ENCODE data around the gene ZNF385A.

The ZNF385A gene, protein sequence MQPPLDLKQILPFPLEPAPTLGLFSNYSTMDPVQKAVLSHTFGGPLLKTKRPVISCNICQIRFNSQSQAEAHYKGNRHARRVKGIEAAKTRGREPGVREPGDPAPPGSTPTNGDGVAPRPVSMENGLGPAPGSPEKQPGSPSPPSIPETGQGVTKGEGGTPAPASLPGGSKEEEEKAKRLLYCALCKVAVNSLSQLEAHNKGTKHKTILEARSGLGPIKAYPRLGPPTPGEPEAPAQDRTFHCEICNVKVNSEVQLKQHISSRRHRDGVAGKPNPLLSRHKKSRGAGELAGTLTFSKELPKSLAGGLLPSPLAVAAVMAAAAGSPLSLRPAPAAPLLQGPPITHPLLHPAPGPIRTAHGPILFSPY

DNA sequence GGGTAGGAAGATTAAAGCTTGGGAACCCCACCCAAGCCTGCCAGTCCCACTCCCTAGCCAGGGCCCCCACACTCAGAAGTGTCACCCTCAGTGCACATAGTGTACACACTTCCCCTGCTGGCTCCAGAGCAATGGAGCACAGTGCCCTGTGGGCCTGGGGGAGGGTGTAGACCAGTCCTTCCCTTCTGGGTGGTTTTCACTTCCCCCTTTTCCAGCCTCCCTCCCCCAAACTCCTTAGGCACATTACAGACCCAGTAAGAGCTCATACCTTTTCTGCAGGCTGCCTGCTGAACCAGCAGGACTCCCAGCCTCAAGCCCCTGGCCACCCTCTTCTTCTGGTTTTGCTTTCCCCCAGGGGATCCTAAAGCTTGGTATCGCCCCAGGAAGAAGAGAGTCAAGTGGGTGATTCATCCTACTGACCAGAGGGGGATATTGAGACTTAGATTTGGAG, at the start of gene ZNF385A:
ZNF385A (minus strand) TSS at position 143 of the 451 bp plus-strand sequence. CDS start 219 bp downstream, outside the sequence.
- DNase-seq (ENCODE audit: low read depth in 2 of 2): no peak

- no peak for DNase-seq (ENCODE audit: low read depth in 2 of 2)
Measured at GRCh38 chr12:54432815-54433164, 48.3 kb upstream of the ZNF385A start.

DNA sequence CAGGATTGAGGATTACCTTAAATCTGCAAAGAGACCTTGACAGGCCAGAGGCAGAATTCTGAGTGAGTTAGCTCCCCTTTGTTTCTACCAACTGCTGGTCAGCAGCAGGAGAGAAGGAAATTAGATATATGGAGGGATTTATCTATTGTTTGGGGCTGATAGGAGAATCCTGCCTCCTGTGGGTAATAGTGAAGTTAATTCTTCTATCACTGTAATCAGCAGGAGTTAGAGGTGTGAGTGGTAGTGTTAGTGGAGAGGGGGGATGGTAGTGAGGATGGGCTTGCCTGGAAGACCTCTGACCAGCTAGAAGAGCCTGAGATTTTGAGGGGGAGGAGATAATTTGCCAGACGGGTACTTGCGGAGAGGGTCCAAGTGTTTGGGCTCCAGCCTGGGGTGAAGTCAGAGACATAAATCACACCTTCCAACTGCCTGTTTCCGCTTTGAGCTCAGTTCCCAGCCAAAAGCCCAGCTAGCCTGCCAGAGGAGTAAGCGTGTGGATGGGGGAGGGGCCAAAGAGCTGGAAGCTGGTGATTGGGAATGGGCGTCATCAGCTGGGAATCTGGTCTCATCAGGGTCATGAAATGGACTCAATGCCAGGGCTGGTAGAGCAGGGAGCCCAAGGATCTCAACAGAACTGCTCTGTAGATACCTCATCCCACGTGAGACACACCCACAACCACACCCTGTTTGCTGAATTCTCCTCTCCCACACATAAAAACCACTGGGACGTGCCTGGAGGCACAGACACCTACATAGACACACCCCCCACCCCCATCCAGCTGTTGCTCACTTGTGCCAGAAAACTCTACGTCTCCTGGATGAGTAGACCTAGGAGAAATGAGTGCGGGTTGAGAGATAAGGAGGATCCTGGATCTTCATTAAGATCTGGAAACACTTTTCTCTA, 47.6 kb upstream of the ZNF385A start:
- no peak for DNase-seq (ENCODE audit: low read depth in 2 of 2)

- no peak for DNase-seq (ENCODE audit: low read depth in 2 of 2)
Measured at GRCh38 chr12:54430471-54431069, 46.0 kb upstream of the ZNF385A start.

DNA sequence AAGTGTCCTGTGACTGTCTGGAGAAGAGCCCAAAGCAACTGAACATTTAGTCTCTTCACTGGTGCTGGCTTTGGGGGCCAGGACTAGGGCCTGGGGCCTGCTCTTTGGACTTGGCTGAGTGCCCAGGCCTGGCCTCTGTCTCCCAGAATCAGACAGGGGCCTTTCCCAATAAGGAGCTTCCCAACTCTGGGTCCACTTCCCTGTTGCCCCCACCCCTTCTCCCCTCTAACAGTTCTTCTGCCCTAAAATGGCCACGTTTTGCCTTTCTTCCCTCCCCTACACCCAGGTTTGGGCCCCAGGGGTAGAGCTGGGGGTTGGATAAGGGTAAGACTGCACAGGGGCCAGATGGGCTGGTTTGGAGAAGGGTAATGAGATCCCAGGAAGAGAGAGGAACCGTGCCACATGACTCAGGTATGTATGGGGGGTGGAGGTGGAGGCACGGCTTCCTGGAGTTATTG, 44.5 kb upstream of the ZNF385A start:
- no peak for DNase-seq (ENCODE audit: low read depth in 2 of 2)

DNA sequence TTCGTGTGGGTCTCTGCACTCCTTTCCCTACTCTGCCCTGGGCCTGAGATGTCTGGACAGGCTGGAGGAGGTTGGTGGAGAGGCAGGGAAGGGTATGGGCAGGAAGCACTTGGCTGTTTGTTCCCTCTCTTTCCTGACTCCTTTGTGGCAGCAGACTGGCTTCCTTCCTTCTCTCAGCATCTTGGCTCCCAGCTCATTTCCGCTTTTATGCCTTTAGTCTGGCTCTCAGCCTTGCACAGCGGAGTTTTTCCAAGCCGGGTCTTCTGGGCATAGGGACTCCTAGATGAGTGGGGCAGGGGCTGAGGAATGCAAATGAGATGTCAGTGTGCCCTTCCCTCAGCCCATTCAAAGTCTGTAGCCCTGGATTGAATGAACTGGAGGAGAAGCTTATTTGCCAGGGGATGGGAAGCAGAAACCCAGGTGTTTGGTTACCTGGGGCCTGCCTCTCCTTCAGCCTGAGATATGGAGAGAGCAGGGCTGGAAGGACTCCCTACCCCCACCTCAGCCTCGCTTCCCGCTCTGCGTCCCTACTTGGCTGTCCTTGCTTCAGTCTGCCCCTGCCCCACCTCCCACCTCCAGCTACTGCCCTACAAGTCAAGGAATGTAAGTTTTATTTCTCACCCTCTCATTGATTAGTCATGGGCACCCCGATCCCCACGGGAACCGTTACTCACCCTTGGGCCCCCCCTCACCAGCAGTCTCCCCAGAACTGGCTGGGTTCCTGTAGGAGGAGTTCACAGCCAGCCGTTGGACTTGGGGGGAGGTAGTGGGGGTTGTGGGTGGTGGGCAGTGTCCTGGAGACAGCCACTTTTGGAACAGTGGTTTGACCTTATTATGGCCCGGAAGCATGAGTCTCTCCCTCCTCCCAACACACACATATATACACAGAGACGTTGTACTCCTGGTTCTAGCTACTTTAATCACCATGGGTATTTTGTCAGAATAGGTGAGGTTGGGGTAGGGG, 43.8 kb upstream of the ZNF385A start:
- no peak for DNase-seq (ENCODE audit: low read depth in 2 of 2)

DNA sequence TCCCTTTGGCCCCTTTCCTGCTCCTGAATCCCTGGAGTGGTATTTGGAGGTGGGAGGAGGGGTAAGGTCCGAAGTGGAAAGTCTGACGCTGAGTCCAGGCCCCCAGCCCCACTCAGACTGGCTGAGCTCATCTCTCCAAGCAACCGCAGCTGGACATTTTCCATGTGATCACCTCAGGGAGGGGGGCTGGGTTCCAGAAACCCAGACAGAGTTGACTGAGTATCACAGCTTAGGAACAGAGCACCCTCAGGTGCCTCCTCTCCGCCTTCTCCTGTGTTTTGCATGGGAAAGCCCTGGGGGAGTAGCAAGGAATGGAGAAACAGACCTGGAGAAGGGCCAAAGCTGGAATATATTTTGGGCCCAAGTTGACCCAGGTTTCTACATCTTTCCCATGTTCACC, 42.6 kb upstream of the ZNF385A start:
- DNase-seq (ENCODE audit: low read depth in 2 of 2): no peak

GRCh38 chr12:54426690-54427089, 42.2 kb upstream of the ZNF385A start:
- DNase-seq (ENCODE audit: low read depth in 2 of 2): no peak

GRCh38 chr12:54425702-54426101, 41.2 kb upstream of the ZNF385A start:
- DNase-seq (ENCODE audit: low read depth in 2 of 2): no peak

GRCh38 chr12:54424224-54424623, 39.7 kb upstream of the ZNF385A start:
- DNase-seq (ENCODE audit: low read depth in 2 of 2): no peak

- no peak for DNase-seq (ENCODE audit: low read depth in 2 of 2)
Measured at GRCh38 chr12:54423816-54424150, 39.2 kb upstream of the ZNF385A start.

DNA sequence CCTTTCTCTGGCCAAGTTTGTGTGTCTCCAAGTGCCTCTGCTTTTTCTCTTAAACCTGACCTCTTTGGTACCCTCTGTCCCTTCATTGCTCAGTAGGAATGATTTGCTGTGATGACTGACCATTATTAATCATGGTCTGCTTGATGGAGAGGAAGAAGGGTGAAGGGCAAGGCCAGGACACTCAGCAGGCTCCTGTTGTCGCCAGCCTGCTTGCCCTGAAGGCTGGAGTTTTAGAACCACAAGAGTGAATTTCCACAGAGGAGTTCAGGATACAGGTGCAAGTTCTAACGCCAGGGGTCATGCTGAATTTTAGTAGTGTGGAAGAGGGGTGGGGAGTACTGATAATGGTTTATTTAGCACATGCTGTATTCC, 37.3 kb upstream of the ZNF385A start:
- DNase-seq (ENCODE audit: low read depth in 2 of 2): no peak

DNA sequence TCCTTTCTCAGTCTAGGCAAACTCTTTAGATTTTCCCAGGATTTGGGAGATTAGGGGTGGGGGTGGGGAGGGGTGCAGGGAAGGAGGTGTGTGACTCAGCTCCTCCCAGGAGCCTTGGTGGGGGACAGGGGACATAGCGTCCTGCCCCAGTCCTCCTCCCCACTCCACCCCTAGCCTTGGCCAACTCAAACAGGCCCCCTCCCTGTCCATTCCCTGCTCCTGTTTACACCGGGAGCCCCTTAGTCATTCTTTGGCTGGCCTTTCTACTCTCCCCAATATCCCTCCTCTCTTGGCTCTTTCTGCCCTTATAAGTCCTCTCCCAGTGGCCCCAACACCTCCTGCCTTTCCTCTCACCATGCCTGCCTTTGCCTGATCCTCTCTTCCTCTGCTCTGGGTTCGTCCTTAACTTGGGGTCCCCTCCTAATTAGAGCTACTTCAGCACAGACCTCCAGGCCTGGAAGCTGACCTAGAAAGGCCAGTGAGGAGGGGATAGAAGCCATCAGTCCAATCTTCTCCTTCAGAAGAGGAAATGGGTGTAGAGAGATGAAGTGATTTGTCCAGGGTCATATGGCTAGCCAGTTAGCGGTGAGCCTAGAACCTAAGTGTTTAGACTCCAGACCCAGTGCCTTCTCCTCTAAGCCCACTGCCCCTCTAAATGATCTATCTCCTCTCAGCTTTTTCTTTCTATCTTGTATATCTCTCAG, 36.8 kb upstream of the ZNF385A start:
- DNase-seq (ENCODE audit: low read depth in 2 of 2): no peak

GRCh38 chr12:54420766-54421144, 36.2 kb upstream of the ZNF385A start:
- DNase-seq (ENCODE audit: low read depth in 2 of 2): no peak

DNA sequence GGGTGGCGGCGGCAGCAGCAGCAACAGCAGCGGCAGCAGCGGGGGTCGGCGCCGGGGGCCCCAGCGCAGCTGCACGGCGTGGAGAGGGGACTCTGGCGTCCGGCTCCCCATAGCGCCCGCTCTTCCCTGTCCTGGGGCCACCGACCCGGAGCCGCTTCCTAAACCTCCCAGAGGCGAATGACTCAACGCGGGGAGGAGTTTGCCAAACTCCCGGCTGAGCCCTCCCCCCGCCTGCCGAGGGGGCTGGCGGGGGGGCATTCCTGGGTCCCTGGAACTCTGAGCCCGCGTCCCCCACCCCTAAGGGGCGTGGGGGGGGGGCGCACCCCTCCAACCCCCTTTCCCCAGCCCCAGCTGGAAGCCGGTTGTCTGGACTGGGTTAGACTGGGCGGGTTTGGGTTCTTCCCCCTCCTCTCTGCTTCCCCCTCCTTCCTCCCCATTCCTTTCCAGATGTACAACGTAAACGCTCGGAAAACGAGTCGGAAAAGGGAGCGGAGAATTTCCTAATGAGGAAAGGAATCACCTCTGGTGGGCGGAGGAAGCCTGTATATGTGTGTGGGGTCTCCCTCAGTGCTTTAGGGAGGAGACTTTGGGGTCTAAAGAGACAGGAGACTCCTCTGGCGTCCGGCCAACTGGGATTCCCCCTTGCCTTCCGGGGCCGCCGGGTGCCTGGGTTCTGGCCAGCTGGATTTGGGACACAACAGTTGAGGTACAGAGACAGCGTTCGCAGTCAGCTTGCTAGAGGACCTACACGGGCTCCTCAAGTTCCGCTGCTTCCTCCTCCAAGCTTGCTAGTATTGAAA, 34.8 kb upstream of the ZNF385A start, which contains the start of gene ITGA5:
ITGA5 (minus strand) TSS at position 179 of the 800 bp plus-strand sequence; CDS start at position 111, 68 bp downstream.
- no peak for DNase-seq (ENCODE audit: low read depth in 2 of 2)

DNA sequence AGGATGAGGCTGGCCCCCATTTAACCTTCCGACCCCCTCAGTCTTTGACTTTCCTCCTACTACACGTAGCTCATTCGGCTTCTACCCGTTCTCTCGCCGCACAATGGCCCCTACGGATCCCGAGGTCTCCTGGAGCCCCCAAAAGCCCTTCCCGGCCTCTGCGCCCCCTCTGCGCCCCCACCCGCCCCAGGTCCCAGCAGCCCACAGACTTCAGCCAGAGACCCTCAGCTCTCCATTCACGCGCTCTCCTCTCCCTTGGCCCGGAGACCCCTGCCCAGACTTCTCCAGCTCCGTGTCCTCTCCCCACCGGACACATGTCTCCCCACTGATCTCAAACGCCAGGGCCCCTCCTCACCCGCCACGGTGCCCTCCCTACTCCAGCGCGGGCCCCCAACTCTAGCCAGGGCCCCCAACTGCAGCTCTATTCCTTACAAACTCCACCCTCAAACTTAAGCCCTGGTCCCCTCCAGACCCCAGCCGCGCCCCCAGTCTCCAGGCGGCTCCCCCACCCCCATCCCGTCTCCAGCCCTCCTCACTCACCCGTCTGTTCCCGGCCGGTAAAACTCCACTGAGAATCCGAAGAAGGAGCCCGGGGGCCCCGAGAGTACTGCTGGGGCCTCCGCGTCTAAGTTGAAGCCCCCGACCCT, 34.0 kb upstream of the ZNF385A start:
- no peak for DNase-seq (ENCODE audit: low read depth in 2 of 2)

DNA sequence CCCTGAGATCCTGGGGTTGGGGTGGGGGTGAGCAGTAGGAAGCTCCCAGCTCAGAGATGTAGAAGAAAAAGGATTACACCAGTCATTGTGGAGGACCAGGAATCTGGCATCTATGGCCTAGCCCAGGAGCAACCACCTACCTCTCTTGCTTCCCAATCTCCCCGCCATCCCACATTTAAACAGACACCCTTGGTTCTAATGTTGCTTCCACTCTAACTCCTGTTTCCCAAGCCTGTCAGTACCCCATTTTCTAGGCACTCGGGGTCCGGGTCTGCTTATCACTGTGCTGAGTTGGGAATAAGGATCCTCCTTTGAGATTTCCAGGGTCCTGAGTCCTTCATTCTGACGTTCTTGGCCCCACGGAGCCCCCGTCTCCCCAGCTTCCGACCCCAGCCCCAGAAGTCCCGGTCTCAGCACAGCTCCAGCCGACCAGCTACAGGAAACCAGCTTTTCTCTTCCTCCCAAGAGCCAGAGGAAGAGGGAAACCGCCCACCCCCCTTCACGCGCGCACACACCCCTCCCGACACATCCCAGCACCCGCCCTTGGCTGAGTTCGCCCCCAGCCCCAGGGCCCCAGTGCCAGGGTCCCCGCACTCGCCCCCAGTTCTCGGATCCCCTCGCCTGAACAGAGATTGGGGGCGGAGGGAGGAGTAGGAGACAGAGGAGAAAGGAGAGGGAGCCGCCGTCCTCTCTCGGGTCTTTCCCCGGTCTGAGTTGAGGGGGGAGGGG, 33.3 kb upstream of the ZNF385A start:
- DNase-seq (ENCODE audit: low read depth in 2 of 2): no peak
